ENCODE data around the gene MYO10. TPM values are rescaled to one million over a fixed set of nuclear protein-coding genes. Genes with fewer than 3 reads are reported as not detected.

MYO10 gene
- total RNA-seq, 1 donor from 2014 or later, result 80.2 TPM

GRCh38 chr5:16913187-16914107, 22.6 kb downstream of the MYO10 start:
- Histone ChIP-seq H3K9me3 (ENCODE audit: insufficient read depth, low read depth, low read length) (no peaks in the 10 kb centered on the region), H3K4me2 (ENCODE audit: low read length) (peak overlapping the region; percentile 22), H3K4me3 (ENCODE audit: insufficient read depth, low read depth, low read length) (no peak overlapping the region), H4K20me1 (ENCODE audit: insufficient read depth, low read length) (peaks cover 89% of the 10 kb centered on the region), H2AFZ (ENCODE audit: low read depth, low read length) (no peak overlapping the region), H3K27me3 (ENCODE audit: insufficient read depth, low read length) (no peaks in the 10 kb centered on the region), H3K27ac (ENCODE audit: low read depth, low read length) (no peak overlapping the region), H3K36me3 (ENCODE audit: insufficient read depth, low read length) (no peaks in the 10 kb centered on the region), H3K4me1 (ENCODE audit: insufficient read depth, low read length) (peaks cover 44% of the 10 kb centered on the region), H3K9ac (ENCODE audit: low read length) (no peak overlapping the region), H3K79me2 (ENCODE audit: insufficient read depth, low read length) (peaks cover 96% of the 10 kb centered on the region)
- no peaks in the 10 kb centered on the region for H3K27me3 Mint-ChIP-seq (ENCODE audit: low read depth, unreplicated experiment)
- DNase-seq (ENCODE audit: low read depth), result peak; percentile 52
- peaks cover 41% of the 10 kb centered on the region for H3K4me1 Mint-ChIP-seq (ENCODE audit: low read depth, unreplicated experiment)
- no peak for TF ChIP-seq CTCF (IDR thresholded peaks at IDR 0.05; ENCODE audit: insufficient read depth, low read depth, low read length)
- TF ChIP-seq EZH2 (IDR thresholded peaks at IDR 0.05; ENCODE audit: insufficient read depth, low read length), result no peak
- H3K9me3 Mint-ChIP-seq (ENCODE audit: unreplicated experiment), result no peaks in the 10 kb centered on the region
- H3K4me3 Mint-ChIP-seq (ENCODE audit: unreplicated experiment), result no peak overlapping the region
- no peak overlapping the region for H3K27ac Mint-ChIP-seq (ENCODE audit: unreplicated experiment)
- peaks cover 2% of the 10 kb centered on the region for H3K36me3 Mint-ChIP-seq (ENCODE audit: low read depth, unreplicated experiment)
- no peak for FAIRE-seq

GRCh38 chr5:16912080-16912479, 24.0 kb downstream of the MYO10 start:
- FAIRE-seq (no peak), DNase-seq (ENCODE audit: low read depth) (no peak)
- Histone ChIP-seq H3K27ac (ENCODE audit: low read depth, low read length) (no peak overlapping the region), H2AFZ (ENCODE audit: low read depth, low read length) (no peak overlapping the region), H4K20me1 (ENCODE audit: insufficient read depth, low read length) (peaks cover 88% of the 10 kb centered on the region), H3K27me3 (ENCODE audit: insufficient read depth, low read length) (no peaks in the 10 kb centered on the region), H3K4me2 (ENCODE audit: low read length) (peak overlapping the region; percentile 22), H3K9ac (ENCODE audit: low read length) (no peak overlapping the region), H3K4me3 (ENCODE audit: insufficient read depth, low read depth, low read length) (no peak overlapping the region), H3K36me3 (ENCODE audit: insufficient read depth, low read length) (no peaks in the 10 kb centered on the region), H3K79me2 (ENCODE audit: insufficient read depth, low read length) (peaks cover 96% of the 10 kb centered on the region), H3K4me1 (ENCODE audit: insufficient read depth, low read length) (peaks cover 33% of the 10 kb centered on the region), H3K9me3 (ENCODE audit: insufficient read depth, low read depth, low read length) (no peaks in the 10 kb centered on the region)
- H3K9me3 Mint-ChIP-seq (ENCODE audit: unreplicated experiment), result no peaks in the 10 kb centered on the region
- TF ChIP-seq CTCF (IDR thresholded peaks at IDR 0.05; ENCODE audit: insufficient read depth, low read depth, low read length) (no peak), EZH2 (IDR thresholded peaks at IDR 0.05; ENCODE audit: insufficient read depth, low read length) (no peak)
- peaks cover 30% of the 10 kb centered on the region for H3K4me1 Mint-ChIP-seq (ENCODE audit: low read depth, unreplicated experiment)
- H3K27ac Mint-ChIP-seq (ENCODE audit: unreplicated experiment), result no peak overlapping the region
- no peak overlapping the region for H3K4me3 Mint-ChIP-seq (ENCODE audit: unreplicated experiment)
- H3K36me3 Mint-ChIP-seq (ENCODE audit: low read depth, unreplicated experiment), result peaks cover 2% of the 10 kb centered on the region
- no peaks in the 10 kb centered on the region for H3K27me3 Mint-ChIP-seq (ENCODE audit: low read depth, unreplicated experiment)

- Mint-ChIP-seq H3K36me3 (ENCODE audit: low read depth, unreplicated experiment) (no peaks in the 10 kb centered on the region), H3K4me1 (ENCODE audit: low read depth, unreplicated experiment) (peaks cover 21% of the 10 kb centered on the region), H3K27ac (ENCODE audit: unreplicated experiment) (no peak overlapping the region), H3K27me3 (ENCODE audit: low read depth, unreplicated experiment) (no peaks in the 10 kb centered on the region), H3K4me3 (ENCODE audit: unreplicated experiment) (no peak overlapping the region), H3K9me3 (ENCODE audit: unreplicated experiment) (no peaks in the 10 kb centered on the region)
- peak; percentile 44 for DNase-seq (ENCODE audit: low read depth)
- no peak for FAIRE-seq
- H3K4me1 ChIP-seq (ENCODE audit: insufficient read depth, low read length), result peaks cover 21% of the 10 kb centered on the region
- H2AFZ ChIP-seq (ENCODE audit: low read depth, low read length), result no peak overlapping the region
- H3K79me2 ChIP-seq (ENCODE audit: insufficient read depth, low read length), result peaks cover 99% of the 10 kb centered on the region
- H3K4me2 ChIP-seq (ENCODE audit: low read length), result no peak overlapping the region
- H3K4me3 ChIP-seq (ENCODE audit: insufficient read depth, low read depth, low read length), result no peak overlapping the region
- H3K27ac ChIP-seq (ENCODE audit: low read depth, low read length), result no peak overlapping the region
- TF ChIP-seq EZH2 (IDR thresholded peaks at IDR 0.05; ENCODE audit: insufficient read depth, low read length), result no peak
- no peak for TF ChIP-seq CTCF (IDR thresholded peaks at IDR 0.05; ENCODE audit: insufficient read depth, low read depth, low read length)
- H4K20me1 ChIP-seq (ENCODE audit: insufficient read depth, low read length), result peaks cover 95% of the 10 kb centered on the region
- H3K27me3 ChIP-seq (ENCODE audit: insufficient read depth, low read length), result no peaks in the 10 kb centered on the region
- no peak overlapping the region for H3K9ac ChIP-seq (ENCODE audit: low read length)
- H3K9me3 ChIP-seq (ENCODE audit: insufficient read depth, low read depth, low read length), result no peaks in the 10 kb centered on the region
- no peaks in the 10 kb centered on the region for H3K36me3 ChIP-seq (ENCODE audit: insufficient read depth, low read length)
These were observed 26.6 kb downstream of the MYO10 start for GRCh38 chr5:16909464-16909863.
